Bronchial epithelial cell (primary cell): Measurements from ENCODE around the gene RPS4Y1. TPM values are rescaled to one million over a fixed set of nuclear protein-coding genes. Genes with fewer than 3 reads are reported as not detected.
A peak's percentile ranks its signal among the peaks of the same experiment; 100 is the strongest.

Source experiments
- DNase-seq: peaks from one replicate; pipeline ENCODE4 v3.0.0-alpha.2; 2010; ENCODE audit warnings: low read depth
- FAIRE-seq: peaks from 2 replicates; lab custom pipeline; 2011; peaks lifted over from hg19 to GRCh38; lab: Jason Lieb, UNC
- H3K27me3 ChIP-seq: 2 replicates; pipeline ENCODE4 v1.5.1; 2011; ENCODE audit warnings: low read length; ENCODE audit not compliant: control insufficient read depth, insufficient read depth
- H3K36me3 ChIP-seq: 2 replicates; pipeline ENCODE4 v1.5.1; 2011; ENCODE audit warnings: low read length; ENCODE audit not compliant: control insufficient read depth, insufficient read depth
- H3K4me3 ChIP-seq: 2 replicates; pipeline ENCODE4 v1.5.1; 2011; ENCODE audit warnings: mild to moderate bottlenecking, low read depth, low read length, control low read depth
- CTCF ChIP-seq: IDR thresholded peaks from 2 replicates; pipeline ENCODE4 v1.5.1; 2011; ENCODE audit warnings: mild to moderate bottlenecking, moderate library complexity, low read length, control low read depth, inconsistent platforms; ENCODE audit not compliant: insufficient read depth, severe bottlenecking
- total RNA-seq: library from RNA; depleted of rRNA; stranded (reverse); fragments of >200 nt; gene quantifications from 2 replicates; pipeline ENCODE4 v1.2.1, GENCODE V29; 2014

The RPS4Y1 gene
- total RNA-seq, 1 donor from 2014 or later: 711 TPM

DNA sequence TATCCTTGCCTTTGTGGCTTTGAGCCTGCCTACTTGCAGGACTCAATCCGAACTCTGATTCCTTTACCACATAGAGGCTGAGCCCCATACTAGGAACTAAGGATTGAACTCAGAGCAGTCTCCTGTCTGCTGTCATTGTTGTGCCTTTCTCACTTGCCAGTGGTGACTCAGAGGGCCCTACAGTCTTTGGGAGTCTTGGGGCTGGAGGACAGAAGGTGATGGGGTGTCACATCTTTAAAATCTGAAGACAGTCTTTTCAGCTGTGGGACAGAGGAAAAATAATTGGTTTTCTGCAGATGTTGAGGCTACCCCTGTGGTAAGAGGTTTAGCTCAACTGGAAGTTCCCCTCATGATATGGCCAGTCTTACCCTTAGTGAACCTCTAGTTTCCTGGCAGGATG, 8.0 kb downstream of the RPS4Y1 start:
- no peak for DNase-seq
- H3K36me3 ChIP-seq: peaks cover 11% of the 10 kb centered on the region
- no peak for TF ChIP-seq CTCF
- H3K27me3 ChIP-seq: no peaks in the 10 kb centered on the region
- H3K4me3 ChIP-seq: no peak overlapping the region
- no peak for FAIRE-seq

GRCh38 chrY:2854145-2854774, 12.9 kb downstream of the RPS4Y1 start:
- TF ChIP-seq CTCF: no peak

GRCh38 chrY:2857068-2857467, 15.7 kb downstream of the RPS4Y1 start:
- Histone ChIP-seq H3K36me3 (no peaks in the 10 kb centered on the region), H3K27me3 (no peaks in the 10 kb centered on the region), H3K4me3 (no peak overlapping the region)
- FAIRE-seq (no peak), DNase-seq (no peak)
- TF ChIP-seq CTCF: no peak

More at GRCh38 chrY:2854145-2854774, 12.9 kb downstream of the RPS4Y1 start:
- peaks cover 1% of the 10 kb centered on the region for H3K36me3 ChIP-seq
- H3K4me3 ChIP-seq: no peak overlapping the region
- DNase-seq (no peak), FAIRE-seq (no peak)
- H3K27me3 ChIP-seq: no peaks in the 10 kb centered on the region

DNA sequence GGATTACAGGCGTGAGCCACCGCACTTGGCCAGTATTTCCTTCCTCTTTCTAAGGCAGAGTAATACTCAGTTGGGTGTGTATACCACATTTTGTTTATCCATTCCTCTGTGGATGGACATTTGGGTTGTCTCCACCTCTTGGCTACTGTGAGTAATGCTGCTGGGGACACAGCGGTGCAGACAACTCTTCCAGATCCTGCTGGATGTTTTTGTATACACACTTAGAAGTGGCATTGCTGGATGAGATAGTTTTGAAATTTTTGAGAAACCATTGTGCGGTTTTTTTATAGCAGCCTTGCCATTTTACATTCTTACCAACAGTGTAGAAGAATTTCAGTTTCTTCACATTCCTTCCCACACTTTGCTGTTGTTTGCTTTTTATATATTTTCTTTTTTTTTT, 16.3 kb downstream of the RPS4Y1 start:
- FAIRE-seq (no peak), DNase-seq (peak; percentile 6)
- Histone ChIP-seq H3K36me3 (no peaks in the 10 kb centered on the region), H3K27me3 (no peaks in the 10 kb centered on the region), H3K4me3 (no peak overlapping the region)
- TF ChIP-seq CTCF: no peak

DNA sequence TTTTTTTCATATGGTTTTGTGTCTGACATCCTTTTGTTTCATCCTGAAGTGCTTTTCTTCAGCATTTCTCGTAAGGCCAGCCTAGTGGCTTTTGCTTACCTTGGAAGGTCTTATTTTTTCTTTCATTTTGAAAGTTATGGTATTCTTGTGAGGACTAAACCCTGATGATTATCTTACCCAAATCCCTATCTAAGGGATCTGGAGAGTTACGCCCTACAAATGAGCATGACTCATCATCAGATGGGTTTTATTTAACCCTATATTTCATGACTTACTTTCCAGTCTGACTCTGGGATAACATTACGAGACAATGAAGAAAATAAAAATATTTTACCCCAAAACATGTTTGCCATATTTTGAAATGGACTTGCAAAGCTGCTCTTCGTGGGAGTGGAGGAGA, 18.4 kb downstream of the RPS4Y1 start:
- Histone ChIP-seq H3K4me3 (no peak overlapping the region), H3K36me3 (no peaks in the 10 kb centered on the region), H3K27me3 (no peaks in the 10 kb centered on the region)
- TF ChIP-seq CTCF: no peak
- FAIRE-seq (no peak), DNase-seq (peak; percentile 15)

- no peak for TF ChIP-seq CTCF
- FAIRE-seq: no peak
- Histone ChIP-seq H3K27me3 (no peaks in the 10 kb centered on the region), H3K4me3 (no peak overlapping the region), H3K36me3 (peaks cover 6% of the 10 kb centered on the region)
- peak; percentile 48 for DNase-seq
Observed at GRCh38 chrY:2860511-2860910, 19.1 kb downstream of the RPS4Y1 start.
